Measurements from ENCODE around the gene RPUSD1.

DNA sequence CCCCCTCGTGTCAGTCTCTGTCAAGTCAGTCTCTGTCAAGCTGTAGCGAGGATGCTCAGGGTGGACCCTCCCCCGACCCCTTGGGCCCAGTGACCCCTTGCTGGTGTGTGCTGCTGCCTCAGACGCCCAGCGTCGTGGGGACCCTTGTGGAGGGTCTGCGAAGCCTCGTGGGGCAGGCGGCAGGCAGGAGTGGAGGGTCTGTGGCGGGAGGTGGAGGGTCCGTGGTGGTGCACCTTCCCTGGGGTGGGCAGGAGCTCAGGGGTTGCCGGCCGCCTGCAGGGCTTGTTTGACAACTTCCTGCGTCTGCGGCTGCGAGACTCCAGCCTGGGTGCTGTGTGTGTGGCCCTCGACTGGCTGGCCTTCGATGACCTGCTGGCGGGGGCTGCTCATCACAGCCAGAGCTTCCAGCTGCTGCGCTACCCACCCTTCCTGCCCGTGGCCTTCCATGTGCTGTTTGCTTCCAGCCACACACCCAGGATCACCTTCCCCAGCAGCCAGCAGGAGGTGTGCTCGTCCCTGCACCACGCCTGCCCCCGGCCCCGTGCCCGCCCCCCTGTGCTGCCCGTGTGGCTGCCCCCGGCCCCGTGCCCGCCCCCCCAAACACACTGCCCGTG is 6.8 kb upstream of the RPUSD1 start:
- TF ChIP-seq, protein P1, sequence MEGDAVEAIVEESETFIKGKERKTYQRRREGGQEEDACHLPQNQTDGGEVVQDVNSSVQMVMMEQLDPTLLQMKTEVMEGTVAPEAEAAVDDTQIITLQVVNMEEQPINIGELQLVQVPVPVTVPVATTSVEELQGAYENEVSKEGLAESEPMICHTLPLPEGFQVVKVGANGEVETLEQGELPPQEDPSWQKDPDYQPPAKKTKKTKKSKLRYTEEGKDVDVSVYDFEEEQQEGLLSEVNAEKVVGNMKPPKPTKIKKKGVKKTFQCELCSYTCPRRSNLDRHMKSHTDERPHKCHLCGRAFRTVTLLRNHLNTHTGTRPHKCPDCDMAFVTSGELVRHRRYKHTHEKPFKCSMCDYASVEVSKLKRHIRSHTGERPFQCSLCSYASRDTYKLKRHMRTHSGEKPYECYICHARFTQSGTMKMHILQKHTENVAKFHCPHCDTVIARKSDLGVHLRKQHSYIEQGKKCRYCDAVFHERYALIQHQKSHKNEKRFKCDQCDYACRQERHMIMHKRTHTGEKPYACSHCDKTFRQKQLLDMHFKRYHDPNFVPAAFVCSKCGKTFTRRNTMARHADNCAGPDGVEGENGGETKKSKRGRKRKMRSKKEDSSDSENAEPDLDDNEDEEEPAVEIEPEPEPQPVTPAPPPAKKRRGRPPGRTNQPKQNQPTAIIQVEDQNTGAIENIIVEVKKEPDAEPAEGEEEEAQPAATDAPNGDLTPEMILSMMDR (IDR thresholded peaks at IDR 0.05) = no peak
- TF ChIP-seq POLR2A (IDR thresholded peaks at IDR 0.05) = no peak

All from Peyer's patch (tissue), 4 donors.